ENCODE results near the gene OLA1. TPM values are rescaled to one million over a fixed set of nuclear protein-coding genes. Genes with fewer than 3 reads are reported as not detected.

Gene OLA1
- total RNA-seq, 1 donor from 2014 or later, result 80.9 TPM

DNA sequence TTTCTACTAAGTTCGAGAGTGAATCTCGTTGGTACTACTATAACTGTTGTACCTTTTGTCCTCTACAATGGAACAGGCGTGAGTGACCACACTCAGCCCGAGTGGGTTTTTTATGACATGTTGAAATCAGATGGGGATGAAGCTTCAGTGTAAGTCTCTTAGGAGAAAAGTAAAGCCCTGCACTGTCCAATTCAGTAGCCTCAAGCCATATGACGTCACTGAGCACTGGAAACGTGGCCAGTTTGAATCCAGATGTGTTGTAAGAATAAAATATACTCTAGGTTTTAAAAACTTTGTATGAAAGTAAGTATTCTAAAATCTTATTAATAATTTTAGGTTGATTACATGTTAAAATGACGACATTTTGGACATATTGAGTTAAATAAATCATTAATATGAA lies 181.5 kb downstream of the OLA1 start:
- no peak for DNase-seq (ENCODE audit: low spot score)

DNA sequence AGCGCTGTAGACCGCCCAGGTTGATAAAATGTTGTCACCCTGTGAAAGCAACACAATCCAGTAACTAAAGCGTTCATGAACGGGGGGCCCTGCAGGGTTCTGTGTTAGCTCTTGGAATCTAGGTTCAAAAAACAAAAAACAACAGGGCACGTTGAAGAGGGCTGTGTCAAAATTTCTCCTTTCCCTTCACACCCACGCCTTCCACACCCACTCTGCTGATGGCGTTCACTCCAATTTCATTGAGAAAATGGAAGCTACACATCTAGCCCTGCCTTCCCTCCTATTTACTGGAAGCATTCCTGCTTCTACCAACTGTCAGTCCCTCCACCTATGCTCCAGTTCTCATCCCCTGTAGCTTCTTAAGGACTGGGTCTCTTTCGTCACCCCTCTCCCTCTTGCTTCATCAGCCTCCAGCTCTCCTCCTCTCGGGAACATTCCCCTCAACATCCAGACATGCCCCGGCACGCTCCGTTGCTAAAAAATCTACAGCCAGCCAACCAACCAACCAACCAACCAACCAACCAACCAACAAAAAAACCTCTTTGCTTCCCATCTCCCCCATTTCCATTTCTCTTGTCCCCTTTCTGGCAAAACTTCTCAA lies 184.7 kb downstream of the OLA1 start:
- no peak for DNase-seq (ENCODE audit: low spot score)

DNA sequence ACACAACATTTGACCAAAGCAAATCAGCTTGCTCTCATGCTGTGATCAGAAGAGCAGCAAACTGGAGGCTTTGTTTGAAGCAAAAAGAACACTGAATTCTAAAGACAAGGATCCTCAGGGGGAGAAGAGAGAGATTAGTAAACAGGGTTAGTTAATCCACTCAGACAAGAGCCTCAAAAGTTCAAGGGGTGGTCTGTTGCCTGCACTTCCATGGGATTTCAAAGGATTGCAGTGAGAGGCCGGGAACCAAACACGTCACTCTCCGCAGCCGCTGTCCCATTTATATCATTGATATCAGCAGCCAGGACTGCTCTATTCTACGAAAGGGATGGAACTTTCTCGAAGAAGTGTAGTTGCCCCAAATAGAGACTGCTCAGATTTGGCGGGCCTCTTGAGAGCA lies 185.4 kb downstream of the OLA1 start:
- DNase-seq (ENCODE audit: low spot score), result no peak

DNA sequence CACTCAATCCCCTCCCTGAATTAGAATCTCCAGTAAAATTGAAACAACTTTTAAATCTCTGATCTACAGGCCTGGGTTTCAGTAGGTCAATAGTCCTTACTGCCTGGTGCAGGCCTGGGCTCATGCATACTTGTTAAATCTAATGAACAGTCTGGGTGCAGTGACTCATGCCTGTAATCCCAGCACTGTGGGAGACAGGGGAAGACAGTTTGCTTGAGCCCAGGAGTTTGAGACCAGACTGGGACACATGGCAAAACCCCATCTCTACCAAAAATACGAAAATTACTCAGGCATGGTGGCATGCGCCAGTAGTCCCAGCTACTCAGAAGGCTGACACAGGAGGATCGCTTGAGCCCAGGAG lies 188.5 kb downstream of the OLA1 start:
- no peak for DNase-seq (ENCODE audit: low spot score)

DNA sequence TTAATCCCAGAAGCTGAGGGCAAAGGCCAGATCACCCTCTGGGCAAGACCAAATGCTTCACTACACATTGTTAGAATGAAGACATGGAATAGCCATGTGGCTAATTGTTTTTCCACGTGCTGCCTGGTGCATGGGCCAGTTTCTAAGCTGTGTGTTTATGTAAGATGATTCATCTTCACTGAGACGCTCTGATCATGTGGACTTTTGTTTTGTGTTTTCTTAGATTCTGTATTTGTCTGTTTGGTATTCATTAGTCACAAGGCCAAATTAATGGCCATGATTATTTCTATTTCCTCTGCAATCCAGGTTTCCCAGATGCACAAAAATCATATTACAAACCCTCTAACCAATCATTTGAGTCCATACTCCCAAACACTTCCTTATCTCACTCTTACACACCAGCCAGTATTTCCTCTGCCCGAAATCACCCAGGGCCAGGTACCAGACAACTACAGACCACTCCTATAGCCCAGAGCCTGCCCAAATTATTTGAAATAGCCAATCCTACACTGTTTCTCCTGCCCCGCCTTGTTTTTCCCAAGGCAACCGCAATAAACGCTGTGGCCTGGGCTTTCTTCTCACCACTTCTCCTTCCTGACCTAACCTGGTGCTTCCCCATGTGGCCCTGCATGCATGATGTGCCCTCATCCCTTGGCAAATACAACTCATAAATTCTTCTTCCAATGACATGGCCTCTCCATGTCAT lies 189.0 kb downstream of the OLA1 start:
- DNase-seq (ENCODE audit: low spot score), result no peak

DNA sequence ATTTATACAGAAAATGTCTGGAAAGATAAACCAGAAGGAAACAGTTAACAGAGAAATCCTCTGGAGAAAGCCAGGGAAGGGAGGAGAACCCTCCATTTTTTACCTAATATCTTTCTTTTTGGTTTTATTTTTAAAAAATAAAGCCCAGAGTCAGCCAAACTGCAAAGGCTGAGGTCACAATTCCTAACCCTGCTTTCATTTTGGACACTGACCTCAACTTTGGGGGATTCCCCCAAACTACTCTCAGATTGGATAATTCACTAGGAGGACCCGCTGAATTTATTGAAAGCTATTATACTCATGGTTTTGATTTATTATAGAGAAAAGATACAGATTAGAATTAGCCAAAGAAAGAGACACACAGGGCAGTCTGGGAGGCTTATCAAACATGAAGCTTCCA lies 189.9 kb downstream of the OLA1 start:
- no peak for DNase-seq (ENCODE audit: low spot score)

DNA sequence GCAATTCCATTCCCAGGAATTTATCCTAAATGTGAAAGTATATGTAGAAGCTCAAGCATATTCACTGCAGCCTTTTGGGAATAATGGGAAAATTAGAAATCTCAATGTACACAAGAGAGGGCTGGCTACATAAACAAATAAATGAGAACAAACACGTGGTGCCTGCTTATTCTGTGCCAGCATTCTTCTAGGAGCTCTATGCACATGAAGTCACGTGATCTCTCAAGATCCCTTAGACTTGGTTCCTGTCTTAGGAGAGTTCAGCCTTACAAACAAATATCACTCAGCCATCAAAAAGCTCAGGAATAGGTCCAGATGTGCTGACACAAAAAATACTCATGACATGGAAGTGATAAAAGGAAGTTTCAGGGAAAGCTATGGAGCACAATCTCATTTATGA lies 190.3 kb downstream of the OLA1 start:
- DNase-seq (ENCODE audit: low spot score), result no peak

DNA sequence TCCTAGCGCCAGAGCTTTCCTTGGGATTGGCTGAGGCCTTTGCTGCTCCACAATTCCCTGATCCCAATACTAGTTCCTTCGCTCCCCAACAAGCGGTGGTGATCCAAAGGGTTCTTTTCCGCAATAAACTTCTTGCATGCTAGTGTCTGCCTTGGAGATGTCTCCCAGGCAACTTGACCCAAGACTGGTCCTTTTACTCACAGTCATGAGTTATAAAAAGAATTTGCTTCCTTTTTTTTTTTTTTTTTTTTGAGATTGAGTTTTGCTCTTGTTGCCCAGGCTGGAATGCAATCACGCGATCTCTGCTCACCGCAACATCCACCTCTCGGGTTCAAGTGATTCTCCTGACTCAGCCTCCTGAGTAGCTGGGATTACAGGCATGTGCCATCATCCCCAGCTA lies 193.4 kb downstream of the OLA1 start:
- DNase-seq (ENCODE audit: low spot score), result no peak

DNA sequence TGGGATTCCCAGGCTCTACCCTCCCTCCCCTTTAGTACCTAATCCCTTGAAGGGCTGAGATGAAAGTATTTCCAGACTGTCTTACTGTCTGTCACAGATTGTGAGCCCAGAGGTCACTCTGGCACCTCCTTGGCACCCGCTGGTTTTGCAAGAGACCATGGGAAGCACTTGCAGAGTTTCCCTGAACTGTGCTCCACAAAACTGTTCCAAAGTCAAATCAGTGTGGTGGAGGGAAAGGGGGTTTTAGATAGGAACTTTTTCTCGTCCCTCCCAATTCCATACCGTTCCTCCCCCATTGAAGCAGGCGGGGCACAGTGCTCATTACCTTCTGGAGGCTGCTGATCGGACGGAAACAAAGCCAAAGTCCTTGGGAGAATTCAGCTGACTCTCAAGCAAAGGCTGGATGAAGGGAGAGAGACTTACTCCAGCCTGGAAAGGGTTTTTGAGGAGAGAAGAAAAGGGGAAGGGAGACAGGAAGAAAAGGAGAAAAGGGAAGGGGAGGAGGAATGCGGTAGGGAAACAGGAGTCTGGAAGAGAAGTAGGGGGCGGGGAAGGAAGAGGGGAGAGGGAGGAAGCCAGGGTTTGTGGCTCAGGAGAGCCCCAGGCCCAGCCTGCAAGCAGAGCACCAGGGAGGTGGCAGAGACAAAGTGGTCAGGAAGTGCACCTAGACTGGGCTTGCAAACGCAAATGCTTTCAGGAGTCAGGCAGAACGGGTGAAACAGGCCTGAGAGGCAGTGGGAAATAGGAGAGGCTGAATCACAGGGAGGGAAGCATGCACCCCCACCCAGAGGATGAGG lies 194.8 kb downstream of the OLA1 start:
- DNase-seq (ENCODE audit: low spot score), result no peak

DNA sequence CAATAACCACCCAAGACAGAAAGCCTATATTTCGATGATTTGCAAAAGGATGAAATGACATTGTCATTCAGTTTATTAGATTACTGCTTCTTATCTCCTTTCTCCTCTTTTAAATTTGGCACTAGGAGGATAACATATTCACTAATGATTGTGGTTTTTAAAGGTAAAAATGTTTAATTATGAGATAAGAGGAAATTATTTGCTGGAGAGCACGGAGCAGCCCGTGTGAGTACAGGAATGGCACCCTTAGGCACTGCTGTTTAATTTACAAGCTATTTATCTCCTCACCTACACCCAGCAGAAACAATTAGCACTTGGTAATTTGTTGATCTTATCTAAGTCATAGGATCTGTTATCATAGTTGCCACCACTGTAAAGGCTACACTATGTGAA lies 195.8 kb downstream of the OLA1 start:
- no peak for DNase-seq (ENCODE audit: low spot score)

DNA sequence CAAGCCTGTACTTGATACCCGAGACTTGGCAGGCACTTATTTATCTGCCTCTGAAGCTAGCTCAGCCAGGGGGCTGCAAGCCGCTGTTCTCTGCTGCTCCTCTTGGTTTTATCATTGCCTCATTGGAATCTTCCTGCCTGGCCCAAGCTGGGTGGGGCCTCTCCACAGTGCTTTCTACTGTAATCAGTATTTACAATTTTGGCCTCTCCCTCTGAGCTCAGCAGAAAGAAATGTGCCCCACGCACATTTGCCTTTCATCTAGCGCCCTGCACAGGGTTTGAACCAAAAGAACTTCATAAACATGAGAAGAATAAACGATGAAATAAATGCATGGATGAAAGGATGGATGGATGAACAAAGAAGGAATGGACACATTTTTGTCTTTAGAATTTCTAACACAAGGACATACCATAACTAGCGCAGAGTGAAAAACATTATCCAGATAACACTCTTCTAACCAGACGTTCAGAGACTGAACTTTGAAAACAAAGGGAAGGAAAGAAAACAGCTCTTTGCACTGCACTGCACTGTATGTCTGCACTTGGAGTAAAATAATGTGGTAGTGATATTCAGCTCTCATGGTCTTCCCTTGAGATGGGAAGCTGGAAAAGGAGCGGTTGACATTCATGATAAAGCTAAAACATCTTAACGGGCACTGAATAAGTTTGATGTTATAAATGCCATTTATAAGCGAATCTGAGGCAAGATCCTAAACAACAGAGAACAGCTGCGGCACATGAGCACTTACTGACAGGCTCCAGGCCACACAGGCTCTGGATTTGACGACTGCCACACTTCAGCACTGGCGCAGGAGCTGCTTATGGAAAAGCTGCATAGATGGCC lies 196.4 kb downstream of the OLA1 start:
- peak; percentile 58 for DNase-seq (ENCODE audit: low spot score)

DNA sequence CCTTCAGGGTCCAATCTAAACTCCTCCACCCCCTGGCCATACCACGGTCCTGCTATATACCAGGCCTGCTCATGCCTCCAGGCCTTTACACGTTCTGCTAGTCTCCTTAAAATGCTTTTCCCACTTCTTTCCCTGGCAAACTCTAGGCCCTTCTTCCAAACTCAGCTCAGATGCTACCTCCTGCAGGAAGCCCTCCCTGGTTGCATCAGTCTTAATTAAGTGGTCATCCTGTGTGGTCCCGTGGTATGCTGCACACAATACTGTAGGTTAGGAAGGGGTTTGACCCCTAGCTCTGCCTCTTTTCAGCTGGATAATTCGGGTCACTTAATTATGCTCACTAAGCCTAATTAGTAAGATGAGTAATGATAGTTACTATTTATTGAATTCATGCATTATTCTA lies 197.3 kb downstream of the OLA1 start:
- DNase-seq (ENCODE audit: low spot score), result no peak

DNA sequence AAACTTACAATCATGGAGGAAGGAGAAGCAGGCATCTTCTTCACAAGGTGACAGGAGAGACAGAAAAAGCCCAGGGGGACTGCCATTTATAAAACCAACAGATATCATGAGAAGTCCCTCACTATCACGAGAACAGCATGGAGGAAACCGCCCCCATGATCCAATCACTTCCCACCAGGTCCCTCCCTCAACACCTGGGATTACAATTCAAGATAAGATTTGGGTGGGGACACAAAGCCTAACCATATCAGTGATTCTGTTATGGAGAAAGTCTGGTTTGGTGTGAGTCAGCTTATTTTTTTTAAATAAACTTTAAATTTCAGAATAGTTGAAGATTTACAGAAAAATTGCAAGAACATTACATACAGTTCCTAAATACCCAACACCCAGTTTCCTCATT lies 198.4 kb downstream of the OLA1 start:
- DNase-seq (ENCODE audit: low spot score), result no peak

DNA sequence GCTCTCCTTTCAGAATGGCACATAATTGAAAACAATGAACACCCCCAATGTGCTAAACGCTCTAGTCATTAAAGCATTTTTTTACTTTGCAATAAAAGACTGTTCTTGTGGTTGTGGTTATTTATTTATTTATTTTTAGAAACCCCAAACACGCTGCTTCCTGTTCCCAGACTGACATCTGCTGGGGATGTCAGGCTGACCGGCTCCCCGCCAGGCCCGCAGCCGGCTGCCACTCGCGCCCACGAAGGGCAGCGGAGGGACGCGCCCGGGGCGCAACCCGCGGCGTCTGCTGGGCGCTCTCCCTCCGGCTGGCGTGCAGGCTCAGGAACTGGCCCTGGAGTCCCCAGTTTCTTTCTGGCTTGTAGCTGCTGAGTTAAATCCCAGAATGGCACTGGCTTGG lies 200.1 kb downstream of the OLA1 start:
- peak; percentile 15 for DNase-seq (ENCODE audit: low spot score)

DNA sequence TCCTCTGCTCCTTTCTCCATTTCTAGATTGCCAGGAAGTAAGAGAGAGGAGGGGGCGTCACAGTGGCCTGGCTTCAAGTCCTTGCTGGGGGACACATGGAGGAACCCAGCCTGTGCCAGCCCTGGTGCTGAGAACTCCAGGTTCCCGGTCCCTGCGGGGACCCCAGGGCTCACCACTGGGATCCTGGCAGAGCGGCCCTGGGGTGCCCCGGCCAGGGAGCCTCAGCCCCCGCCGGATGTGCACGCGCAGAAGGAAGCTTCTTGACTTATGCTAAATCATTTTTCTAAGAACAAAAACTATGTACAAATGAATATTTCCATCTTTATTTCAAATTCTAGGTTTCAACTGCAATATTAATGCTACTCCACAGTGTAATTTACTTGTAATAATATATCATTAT lies 200.6 kb downstream of the OLA1 start:
- no peak for DNase-seq (ENCODE audit: low spot score)

DNA sequence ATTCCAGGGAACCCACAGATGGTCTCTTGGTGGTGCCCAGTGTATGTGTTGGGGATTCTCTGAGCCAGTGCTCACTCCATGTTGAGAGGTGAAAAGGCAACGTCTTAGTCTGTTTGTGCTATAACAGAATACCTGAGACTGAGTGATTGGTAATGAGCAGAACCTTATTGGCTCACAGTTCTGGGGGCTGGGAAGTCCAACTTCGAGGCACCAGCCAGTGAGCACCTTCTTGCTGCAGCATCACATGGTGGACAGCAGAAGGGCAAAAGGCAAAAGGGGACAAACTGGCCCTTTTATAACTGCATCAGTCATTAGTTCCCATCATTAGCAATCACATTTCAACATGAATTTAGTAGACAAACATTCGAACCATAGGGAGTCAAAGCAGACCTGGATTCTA lies 202.2 kb downstream of the OLA1 start:
- no peak for DNase-seq (ENCODE audit: low spot score)

DNA sequence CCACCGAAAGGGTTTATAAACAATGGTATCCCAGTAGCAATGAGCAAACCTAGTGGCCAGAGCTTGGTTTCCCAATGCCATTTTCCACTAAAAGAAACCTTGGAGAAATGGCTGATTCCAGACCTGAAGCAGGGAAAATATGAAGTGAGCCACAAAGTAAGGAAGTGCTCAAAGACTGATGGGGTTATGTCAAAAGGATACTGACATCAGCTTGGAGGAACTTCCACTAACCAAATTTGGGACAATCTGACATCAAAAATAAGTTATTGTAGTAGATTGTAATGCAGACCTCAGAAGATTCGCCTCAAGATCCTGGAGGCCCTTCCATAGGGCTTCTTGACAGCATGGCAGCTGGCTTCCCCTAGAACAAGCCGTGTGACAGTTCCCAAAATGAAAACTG lies 203.8 kb downstream of the OLA1 start:
- peak; percentile 1 for DNase-seq (ENCODE audit: low spot score)

DNA sequence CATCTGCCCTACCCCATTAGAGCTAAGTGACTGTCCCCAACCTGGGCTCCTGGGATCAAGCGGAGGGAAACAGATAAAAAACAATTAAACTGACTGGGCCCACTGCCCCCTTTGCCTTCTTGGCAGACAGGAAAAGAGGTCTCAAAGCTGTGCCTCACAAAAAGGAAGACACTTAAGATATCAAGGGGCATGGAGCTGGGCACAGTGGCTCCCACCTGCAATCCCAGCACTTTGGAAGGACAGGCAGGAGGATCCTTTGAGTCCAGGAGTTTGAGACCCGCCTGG lies 208.0 kb downstream of the OLA1 start:
- no peak for DNase-seq (ENCODE audit: low spot score)

DNA sequence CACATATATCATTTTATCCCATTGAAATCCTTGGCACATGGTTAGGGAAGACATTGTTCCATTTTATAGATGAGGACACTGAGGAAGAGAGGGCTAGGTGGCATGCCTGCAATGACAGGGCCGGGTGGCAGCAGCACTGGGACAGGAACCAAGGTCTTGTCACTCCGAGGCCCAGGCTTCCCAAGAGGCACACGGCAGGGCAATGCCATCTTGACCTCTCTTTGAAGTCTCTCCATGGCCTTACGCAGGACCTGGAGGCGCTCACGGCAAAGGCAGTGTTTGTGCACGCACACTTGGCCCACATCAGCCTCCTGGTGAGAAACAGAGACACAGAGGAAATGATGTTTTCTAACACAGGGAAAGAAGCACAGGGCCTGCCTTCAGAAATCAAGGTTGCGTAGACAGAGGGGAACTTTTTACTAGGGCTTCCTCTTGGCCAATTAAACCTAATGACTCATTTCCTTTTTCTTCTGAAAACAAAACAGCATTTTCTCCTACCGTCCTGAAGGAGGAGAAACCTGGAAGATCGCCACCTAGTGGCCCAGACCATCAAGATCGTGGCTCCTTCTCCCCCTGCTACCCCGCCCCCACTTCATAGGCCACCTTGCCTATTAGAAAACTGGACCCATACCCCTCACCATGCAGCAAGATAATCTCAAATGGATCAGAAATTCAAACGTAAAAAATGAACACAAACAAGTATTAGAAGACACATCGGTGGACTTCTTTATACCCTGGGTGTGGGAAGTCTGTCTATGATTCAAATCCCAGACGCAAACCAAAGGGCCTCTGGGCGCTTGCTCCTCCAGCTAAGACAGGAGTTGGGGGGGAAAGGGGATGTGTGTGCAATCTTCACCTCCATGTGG lies 208.5 kb downstream of the OLA1 start:
- peak; percentile 88 for DNase-seq (ENCODE audit: low spot score)

DNA sequence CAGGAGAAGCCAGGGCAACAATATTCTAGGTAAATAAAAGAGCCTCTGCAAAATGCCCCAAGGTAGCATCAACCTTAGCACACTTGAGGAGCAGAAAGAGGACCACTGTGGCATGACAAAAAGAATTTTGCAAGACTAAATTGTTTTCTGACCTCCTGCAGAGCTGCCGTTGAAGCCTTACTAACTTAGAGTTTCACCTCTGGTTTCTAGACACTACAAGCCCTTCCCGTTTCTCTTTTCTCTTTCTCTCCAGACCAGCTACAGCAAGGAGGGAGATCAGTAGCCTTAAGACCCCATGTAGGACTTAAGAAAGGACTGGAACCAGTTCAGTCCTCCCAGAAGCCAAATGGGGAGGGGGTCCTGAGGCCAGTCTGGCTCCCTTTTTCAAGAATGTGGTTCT lies 209.9 kb downstream of the OLA1 start:
- no peak for DNase-seq (ENCODE audit: low spot score)

DNA sequence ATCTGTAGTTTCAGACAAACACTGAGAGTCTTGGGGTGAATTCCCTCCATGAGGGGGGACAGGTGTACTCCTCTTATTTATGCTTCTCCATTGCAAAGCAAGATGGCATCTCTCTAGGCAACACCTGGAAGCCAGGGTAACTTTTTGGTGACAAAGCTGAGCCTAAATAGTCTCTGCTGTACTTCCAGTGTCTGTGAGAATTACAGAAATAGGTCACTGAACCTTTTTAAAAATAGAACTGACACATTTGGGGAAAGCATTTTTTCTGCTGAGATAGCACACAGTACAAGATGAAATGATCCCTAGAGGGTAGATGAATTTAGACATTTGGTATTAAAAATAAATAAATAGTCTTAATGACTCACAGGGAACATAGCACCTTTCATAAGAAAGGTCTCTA lies 211.5 kb downstream of the OLA1 start:
- DNase-seq (ENCODE audit: low spot score), result no peak

Measured in ureter (tissue), 1 donor.